Measurements from ENCODE around the gene ADSS2. TPM values are rescaled to one million over a fixed set of nuclear protein-coding genes. Genes with fewer than 3 reads are reported as not detected.

Gene ADSS2
- total RNA-seq, 2 donors from 2014 or later: 9.9 to 23.1 TPM

DNA sequence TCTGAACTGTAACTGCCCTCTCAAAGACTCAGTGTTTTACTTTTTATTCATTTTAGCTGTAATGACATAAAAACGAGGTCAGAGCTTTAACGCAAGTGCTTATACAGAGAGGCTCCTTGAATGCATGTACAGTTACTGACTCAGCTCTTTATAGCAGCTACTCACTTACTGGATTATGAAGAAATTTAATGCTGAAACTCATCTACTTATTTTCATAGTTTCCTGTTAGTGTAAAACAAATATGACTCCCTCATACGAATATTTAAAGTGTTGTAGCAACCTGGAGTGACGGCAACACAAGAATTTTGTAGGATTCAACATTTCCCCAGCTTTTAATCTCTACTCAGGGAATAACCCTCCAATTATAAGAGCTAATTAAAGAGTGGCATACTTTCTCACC, 32.7 kb downstream of the ADSS2 start:
- DNase-seq: no peak
- Histone ChIP-seq H3K36me3 (replicated peaks in 1 of 2; ENCODE audit: insufficient read depth in 1 of 2, low read depth in 2 of 2) (peaks cover 0 to 23% of the 10 kb centered on the region in 2 donors), H3K27ac (no peak overlapping the region), H3K27me3 (no peaks in the 10 kb centered on the region), H3K9me3 (no peaks in the 10 kb centered on the region), H3K4me1 (no peaks in the 10 kb centered on the region), H3K4me3 (no peak overlapping the region)
- TF ChIP-seq, protein P1, sequence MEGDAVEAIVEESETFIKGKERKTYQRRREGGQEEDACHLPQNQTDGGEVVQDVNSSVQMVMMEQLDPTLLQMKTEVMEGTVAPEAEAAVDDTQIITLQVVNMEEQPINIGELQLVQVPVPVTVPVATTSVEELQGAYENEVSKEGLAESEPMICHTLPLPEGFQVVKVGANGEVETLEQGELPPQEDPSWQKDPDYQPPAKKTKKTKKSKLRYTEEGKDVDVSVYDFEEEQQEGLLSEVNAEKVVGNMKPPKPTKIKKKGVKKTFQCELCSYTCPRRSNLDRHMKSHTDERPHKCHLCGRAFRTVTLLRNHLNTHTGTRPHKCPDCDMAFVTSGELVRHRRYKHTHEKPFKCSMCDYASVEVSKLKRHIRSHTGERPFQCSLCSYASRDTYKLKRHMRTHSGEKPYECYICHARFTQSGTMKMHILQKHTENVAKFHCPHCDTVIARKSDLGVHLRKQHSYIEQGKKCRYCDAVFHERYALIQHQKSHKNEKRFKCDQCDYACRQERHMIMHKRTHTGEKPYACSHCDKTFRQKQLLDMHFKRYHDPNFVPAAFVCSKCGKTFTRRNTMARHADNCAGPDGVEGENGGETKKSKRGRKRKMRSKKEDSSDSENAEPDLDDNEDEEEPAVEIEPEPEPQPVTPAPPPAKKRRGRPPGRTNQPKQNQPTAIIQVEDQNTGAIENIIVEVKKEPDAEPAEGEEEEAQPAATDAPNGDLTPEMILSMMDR (IDR thresholded peaks at IDR 0.05): no peak
- TF ChIP-seq POLR2A (IDR thresholded peaks at IDR 0.05): no peak
- no peak for ATAC-seq
- intact Hi-C loops (cut with DNase I): no loop called here
- 89% methylated on average over 4 of the region's 4 CpGs for WGBS, 2 donors

DNA sequence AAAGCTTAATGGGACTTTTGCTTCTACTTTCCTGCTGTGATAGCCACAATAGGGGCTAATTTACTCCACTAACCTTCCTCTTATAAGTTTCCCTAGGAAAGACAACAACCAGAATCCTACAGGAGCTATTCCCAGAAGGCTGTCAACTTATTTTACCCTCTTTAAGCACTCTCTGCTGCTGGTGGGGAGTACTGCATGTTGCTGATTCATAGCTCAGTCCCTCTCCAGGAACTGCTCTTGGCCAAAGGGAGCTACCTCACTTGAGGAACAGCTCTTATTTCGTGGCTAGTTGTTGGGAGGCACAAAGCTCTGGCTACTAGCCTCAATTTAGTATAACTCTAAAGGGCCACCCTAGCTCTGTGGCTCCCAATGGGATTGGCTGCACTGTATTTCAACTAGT, 37.2 kb downstream of the ADSS2 start:
- ATAC-seq (no peak), DNase-seq (no peak)
- Histone ChIP-seq H3K4me3 (no peak overlapping the region), H3K4me1 (no peaks in the 10 kb centered on the region), H3K36me3 (replicated peaks in 1 of 2; ENCODE audit: insufficient read depth in 1 of 2, low read depth in 2 of 2) (peaks cover 0 to 19% of the 10 kb centered on the region in 2 donors), H3K27ac (no peak overlapping the region), H3K9me3 (no peaks in the 10 kb centered on the region), H3K27me3 (no peaks in the 10 kb centered on the region)
- intact Hi-C loops (cut with DNase I): no loop called here
- no peak for TF ChIP-seq POLR2A (IDR thresholded peaks at IDR 0.05)
- TF ChIP-seq, protein P1 (IDR thresholded peaks at IDR 0.05): no peak
- 75 to 92% methylated on average over 1 of the region's 1 CpG for WGBS, 2 donors

DNA sequence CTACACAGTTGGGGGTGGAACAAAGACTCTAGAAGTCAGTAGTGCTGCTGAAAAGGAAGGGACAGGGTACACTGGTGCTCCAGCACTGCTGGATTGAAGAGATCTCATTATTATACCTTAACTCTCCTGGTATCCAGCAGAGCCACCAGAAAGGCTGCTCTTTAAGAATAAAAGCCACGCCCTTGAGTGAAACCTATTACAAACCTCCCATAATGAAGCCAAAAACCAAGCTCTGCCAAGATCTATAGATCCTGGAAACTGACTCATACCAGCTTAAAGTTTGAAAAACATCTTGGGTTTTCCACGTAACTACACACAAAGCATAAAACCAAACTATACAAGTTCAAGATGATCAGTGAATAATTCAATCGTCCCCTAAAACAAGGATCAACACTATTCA, 38.0 kb downstream of the ADSS2 start:
- ATAC-seq: no peak
- intact Hi-C loops (cut with DNase I): no loop called here
- Histone ChIP-seq H3K4me1 (no peaks in the 10 kb centered on the region), H3K36me3 (replicated peaks in 1 of 2; ENCODE audit: insufficient read depth in 1 of 2, low read depth in 2 of 2) (peaks cover 0 to 19% of the 10 kb centered on the region in 2 donors), H3K27me3 (no peaks in the 10 kb centered on the region), H3K4me3 (no peak overlapping the region), H3K27ac (no peak overlapping the region), H3K9me3 (no peaks in the 10 kb centered on the region)
- no peak for DNase-seq
- TF ChIP-seq, protein P1 (IDR thresholded peaks at IDR 0.05): no peak
- no peak for TF ChIP-seq POLR2A (IDR thresholded peaks at IDR 0.05)
- 94 to 97% methylated on average over 3 of the region's 3 CpGs for WGBS, 2 donors

- Histone ChIP-seq H3K9me3 (no peaks in the 10 kb centered on the region), H3K27ac (no peak overlapping the region), H3K4me1 (no peaks in the 10 kb centered on the region), H3K36me3 (replicated peaks in 1 of 2; ENCODE audit: insufficient read depth in 1 of 2, low read depth in 2 of 2) (peaks cover 0 to 13% of the 10 kb centered on the region in 2 donors), H3K27me3 (no peaks in the 10 kb centered on the region), H3K4me3 (no peak overlapping the region)
- ATAC-seq: no peak
- no peak for DNase-seq
- intact Hi-C loops (cut with DNase I): no loop called here
- no peak for TF ChIP-seq POLR2A (IDR thresholded peaks at IDR 0.05)
- TF ChIP-seq, protein P1 (IDR thresholded peaks at IDR 0.05): no peak
- WGBS, 2 donors: 90 to 97% methylated on average over 5 of the region's 5 CpGs
Observed at GRCh38 chr1:244412176-244412575, 39.5 kb downstream of the ADSS2 start.

- WGBS, 2 donors: 60 to 70% methylated on average over 2 of the region's 2 CpGs
- no peaks in the 10 kb centered on the region for H3K4me1 ChIP-seq
- intact Hi-C loops (cut with DNase I): no loop called here
- no peak for TF ChIP-seq POLR2A (IDR thresholded peaks at IDR 0.05)
- no peaks in the 10 kb centered on the region for H3K9me3 ChIP-seq
- H3K27me3 ChIP-seq: no peaks in the 10 kb centered on the region
- no peak for ATAC-seq
- no peak overlapping the region for H3K4me3 ChIP-seq
- peaks cover 0 to 4% of the 10 kb centered on the region in 2 donors for H3K36me3 ChIP-seq (replicated peaks in 1 of 2; ENCODE audit: insufficient read depth in 1 of 2, low read depth in 2 of 2)
- no peak for DNase-seq
- no peak overlapping the region for H3K27ac ChIP-seq
Observed at GRCh38 chr1:244409701-244410100, 42.0 kb downstream of the ADSS2 start.

Measured in body of pancreas (tissue), 4 donors.